HG03460 (cell line): ENCODE measurements around the gene OR10G6.
"Not testable (repeated sequence)": the region's sequence is repeated elsewhere in the genome, so short reads cannot be mapped to it uniquely, and the experiment has no call there.

Experiments
- ATAC-seq: cut with Tn5 transposase; IDR thresholded peaks from one replicate; pipeline ENCODE4 v1.9.1; 2021; ENCODE audit not compliant: unreplicated experiment

The OR10G6 gene, protein sequence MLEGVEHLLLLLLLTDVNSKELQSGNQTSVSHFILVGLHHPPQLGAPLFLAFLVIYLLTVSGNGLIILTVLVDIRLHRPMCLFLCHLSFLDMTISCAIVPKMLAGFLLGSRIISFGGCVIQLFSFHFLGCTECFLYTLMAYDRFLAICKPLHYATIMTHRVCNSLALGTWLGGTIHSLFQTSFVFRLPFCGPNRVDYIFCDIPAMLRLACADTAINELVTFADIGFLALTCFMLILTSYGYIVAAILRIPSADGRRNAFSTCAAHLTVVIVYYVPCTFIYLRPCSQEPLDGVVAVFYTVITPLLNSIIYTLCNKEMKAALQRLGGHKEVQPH

DNA sequence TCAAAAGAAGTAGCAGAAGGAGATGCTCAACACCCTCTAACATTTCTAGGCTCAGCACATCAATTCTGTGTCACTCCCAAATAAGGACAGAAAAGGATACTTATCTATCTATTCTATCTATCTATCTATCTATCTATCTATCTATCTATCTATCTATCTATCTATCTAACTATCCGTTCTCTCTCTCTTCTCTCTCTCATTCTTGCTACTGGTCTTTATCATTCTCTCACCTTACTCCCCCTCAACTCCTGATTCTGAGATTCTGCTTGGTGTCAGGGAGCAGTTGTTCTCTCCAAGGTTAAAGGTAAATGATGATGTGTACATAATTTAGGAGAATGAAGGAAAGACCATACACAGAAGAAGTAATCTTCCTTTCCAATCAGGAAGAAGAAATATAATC lies at the start of gene OR10G6:
TSS of gene OR10G6 (minus strand) at position 43 of the 400 bp plus-strand sequence. CDS start at position 43, 0 bp downstream.
- no peak for ATAC-seq

DNA sequence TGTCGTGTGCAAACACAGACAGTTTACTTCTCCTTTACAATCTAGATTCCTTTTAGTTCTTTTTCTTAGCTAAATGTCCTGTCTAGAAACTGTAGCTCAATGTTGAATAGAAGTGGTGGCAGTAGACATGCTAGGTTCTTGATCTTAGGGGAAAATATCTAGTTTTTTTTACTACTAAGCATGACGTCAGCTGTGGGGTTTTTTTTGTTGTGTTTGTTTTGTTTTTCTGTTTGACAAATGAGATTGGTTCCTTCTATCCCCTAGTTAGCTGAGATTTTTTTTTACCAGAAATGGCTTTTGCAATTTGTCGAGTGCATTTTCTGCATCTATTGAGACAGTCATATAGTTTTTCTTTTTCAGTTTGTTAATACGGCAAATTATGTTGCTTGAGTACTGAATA lies 48.5 kb upstream of the OR10G6 start:
- ATAC-seq: no peak

GRCh38 chr11:124041254-124041653 lies 46.3 kb upstream of the OR10G6 start, which contains the start of gene OR10G7:
Gene OR10G7 (minus strand): TSS chr11:124041325. CDS start chr11:124039001, 2,324 bp downstream.
- no peak for ATAC-seq

- ATAC-seq: no peak
Observed at GRCh38 chr11:124039557-124039956, 44.6 kb upstream of the OR10G6 start.

DNA sequence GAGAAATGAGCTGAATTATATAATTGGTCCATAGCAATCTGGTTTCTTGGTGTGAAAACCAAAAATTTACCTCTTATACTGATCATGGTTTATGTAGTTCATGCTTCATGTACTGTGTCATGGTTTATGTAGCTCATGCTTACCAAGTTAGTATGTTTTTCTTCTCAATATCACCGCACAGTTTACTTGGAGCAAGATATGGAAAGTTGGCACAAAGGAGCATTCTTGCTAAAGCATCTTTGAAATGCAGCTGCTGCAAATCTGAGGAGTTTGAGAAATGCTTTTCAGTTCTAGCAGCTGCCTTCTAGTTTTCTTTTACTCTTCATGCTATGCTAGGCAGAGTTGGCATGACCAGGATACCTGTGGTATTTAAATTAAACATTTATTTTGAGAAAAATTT lies 41.7 kb upstream of the OR10G6 start:
- ATAC-seq: no peak

DNA sequence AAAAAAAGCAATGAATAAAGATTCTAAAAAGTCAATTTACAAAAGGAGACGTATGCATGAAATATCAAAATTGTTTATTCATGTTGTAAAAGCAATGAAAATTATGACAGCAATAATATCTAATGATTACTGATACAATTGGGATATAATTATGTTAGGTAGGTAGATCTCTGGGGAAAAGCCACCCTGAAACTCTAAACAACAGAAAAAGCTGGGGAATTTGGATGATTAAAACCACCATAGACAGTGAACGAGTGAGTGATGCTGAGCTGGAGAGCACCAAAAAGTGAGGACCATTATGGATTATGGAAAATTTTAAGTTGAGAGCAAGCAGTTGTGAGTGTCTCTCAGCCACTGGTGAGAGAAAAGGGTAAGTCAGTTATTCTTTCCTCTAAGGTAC lies 31.5 kb upstream of the OR10G6 start, which contains the start of gene OR10G8:
TSS of gene OR10G8 (plus strand) at position 301 of the 400 bp plus-strand sequence. CDS start 2,825 bp downstream, outside the sequence.
- no peak for ATAC-seq

GRCh38 chr11:124015837-124016236 lies 20.9 kb upstream of the OR10G6 start:
- not testable (repeated sequence) for ATAC-seq

GRCh38 chr11:124012697-124013096 lies 17.7 kb upstream of the OR10G6 start, which contains the start of gene OR10G4:
Gene OR10G4 (plus strand): TSS chr11:124012997. CDS start chr11:124015575, 2,578 bp downstream.
- no peak for ATAC-seq

- no peak for ATAC-seq
Observed at GRCh38 chr11:123979311-123979710, 15.7 kb downstream of the OR10G6 start.

GRCh38 chr11:123977731-123978347 lies 17.1 kb downstream of the OR10G6 start, which contains the start of gene OR10S1:
Gene OR10S1 (minus strand): TSS chr11:123977781. CDS start chr11:123977664, 117 bp downstream.
- no peak for ATAC-seq

GRCh38 chr11:123976770-123977560 lies 18.0 kb downstream of the OR10G6 start:
- no peak for ATAC-seq

- no peak for ATAC-seq
Observed at GRCh38 chr11:123973816-123974215, 21.1 kb downstream of the OR10G6 start.

DNA sequence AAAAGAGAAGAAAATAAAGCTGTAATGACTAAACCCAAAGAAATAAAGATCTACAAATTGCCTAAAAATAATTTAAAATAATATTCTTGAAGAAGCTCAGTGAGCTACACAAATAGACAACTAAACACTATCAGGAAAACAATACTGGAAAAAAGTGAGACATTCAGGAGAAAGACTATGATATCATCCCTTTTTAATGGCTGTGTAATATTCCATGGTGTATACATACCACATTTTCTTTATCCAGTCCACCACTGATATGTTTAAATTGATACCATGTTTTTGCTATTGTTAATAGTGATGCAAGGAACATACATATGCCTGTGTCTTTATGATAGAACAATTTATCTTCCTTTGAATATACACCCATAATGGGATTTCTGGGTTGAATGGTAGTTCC lies 38.2 kb downstream of the OR10G6 start:
- ATAC-seq: no peak

DNA sequence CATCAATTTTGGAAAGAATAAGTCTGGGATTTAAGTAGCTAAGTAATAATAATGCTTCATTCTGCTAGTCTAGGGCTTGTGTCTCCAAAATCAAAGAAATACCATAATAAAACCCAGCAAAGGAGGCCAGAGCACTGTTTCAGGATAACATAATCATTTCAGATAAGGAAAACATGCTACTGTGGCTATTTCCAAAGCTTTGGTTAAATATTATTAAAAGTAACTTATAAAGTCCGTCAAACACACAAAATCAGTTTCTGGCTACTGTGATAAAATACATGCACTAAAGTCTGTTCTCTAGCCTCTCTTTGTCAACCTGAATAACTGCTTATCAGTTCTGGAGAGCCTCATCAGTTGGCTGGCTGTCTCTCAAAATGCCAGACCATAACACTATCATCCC lies 49.8 kb downstream of the OR10G6 start:
- no peak for ATAC-seq
